Measurements from ENCODE around the gene FCSK.

The FCSK gene

GRCh38 chr16:70453117-70453891 lies 1.1 kb upstream of the FCSK start:
- peak overlapping the region; percentile 75 for H3K4me3 ChIP-seq (ENCODE audit: low read depth, low read length)

GRCh38 chr16:70453892-70454221 lies 538 bp upstream of the FCSK start:
- peak overlapping the region; percentile 75 for H3K4me3 ChIP-seq (ENCODE audit: low read depth, low read length)

GRCh38 chr16:70455910-70456309 lies 1.5 kb downstream of the FCSK start:
- no peak overlapping the region for H3K4me3 ChIP-seq (ENCODE audit: low read depth, low read length)

DNA sequence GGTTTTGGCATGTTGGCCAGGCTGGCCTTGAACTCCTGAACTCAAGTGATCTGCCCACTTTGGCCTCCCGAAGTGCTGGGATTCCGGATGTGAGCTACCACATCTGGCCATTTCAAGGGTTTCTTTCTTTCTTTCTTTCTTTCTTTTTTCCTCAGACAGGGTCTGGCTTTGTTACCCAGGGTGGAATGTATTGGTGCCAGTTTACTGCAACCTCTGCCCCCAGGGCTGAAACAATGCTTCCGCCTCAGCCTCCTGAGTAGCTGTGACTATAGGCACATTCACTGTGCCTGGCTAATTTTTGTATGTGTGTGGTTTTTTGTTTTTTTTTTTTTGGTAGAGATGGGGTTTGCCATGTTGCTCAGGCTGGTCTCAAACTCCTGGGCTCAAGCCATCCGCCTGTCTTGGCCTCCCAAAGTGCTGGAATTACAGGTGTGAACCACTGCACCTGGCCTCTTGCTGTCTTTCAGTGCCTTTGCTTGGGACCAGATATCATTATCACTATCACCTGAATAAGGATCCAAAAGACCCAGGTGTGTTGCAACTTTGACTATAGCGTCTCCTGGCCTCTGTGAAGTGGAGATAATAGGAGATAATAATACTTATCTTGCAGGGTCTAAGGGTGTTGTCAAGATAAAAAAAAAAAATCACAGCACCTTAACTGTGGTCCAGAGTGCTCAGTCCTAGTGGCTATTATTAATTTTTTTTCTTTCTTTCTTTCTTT lies 3.2 kb downstream of the FCSK start:
- no peak overlapping the region for H3K4me3 ChIP-seq (ENCODE audit: low read depth, low read length)

- no peak overlapping the region for H3K4me3 ChIP-seq (ENCODE audit: low read depth, low read length)
Measured at GRCh38 chr16:70460737-70461261, 6.4 kb downstream of the FCSK start.

DNA sequence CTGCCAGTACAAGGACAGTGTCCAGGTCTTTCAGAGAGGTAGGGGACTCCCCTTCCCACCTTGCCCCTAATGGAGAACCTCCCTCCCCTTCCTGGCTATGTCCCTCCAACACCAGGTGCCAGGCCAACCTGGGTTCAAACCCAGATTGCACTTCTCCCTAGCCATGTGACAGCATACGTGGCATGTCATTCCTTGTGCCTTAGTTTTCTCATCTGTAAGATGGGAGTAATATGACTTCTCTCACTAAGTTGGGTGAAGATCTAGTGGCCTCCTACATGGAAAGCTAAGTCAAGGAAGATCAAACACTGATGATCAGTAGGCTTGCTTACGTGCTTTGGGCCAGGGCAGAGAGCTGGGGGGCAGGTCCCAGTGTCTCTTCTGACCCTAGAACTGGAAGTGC lies 8.8 kb downstream of the FCSK start:
- H3K4me3 ChIP-seq (ENCODE audit: low read depth, low read length), result no peak overlapping the region

- H3K4me3 ChIP-seq (ENCODE audit: low read depth, low read length), result no peak overlapping the region
Measured at GRCh38 chr16:70465999-70466804, 11.8 kb downstream of the FCSK start.

DNA sequence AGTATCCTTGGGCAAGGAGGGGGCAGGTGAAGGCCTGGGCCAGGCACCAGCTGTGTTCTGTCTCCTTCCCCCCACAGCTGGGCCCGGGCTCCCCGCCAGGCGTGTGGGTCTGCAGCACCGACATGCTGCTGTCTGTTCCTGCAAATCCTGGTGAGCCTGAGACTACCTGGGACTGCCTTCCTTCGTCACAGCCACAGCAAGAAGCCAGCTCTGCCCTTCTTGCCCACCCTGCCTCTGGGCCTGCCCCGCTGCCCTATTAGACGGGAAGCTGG lies 12.3 kb downstream of the FCSK start:
- H3K4me3 ChIP-seq (ENCODE audit: low read depth, low read length), result no peak overlapping the region

DNA sequence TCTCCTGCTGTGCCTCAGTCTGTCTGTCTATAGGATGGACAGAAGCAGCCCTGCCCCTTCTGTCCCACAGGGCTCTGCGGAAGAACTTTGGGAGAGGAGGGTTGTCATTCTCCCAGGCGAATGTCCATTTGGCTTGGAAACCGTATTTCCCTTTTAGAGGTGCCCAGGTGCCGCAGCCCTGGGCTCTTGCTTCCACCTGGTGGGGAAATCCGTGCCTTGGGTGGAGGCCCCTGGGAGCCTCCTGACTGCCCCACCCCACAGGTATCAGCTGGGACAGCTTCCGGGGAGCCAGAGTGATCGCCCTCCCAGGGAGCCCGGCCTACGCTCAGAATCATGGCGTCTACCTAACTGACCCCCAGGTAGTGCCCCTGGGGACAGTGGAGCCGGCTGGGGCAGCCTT lies 12.7 kb downstream of the FCSK start:
- no peak overlapping the region for H3K4me3 ChIP-seq (ENCODE audit: low read depth, low read length)

GRCh38 chr16:70467608-70468007 lies 13.2 kb downstream of the FCSK start:
- H3K4me3 ChIP-seq (ENCODE audit: low read depth, low read length), result no peak overlapping the region

- H3K4me3 ChIP-seq (ENCODE audit: low read depth, low read length), result no peak overlapping the region
Measured at GRCh38 chr16:70468776-70469525, 14.6 kb downstream of the FCSK start.

GRCh38 chr16:70470141-70470926 lies 15.9 kb downstream of the FCSK start:
- H3K4me3 ChIP-seq (ENCODE audit: low read depth, low read length), result no peak overlapping the region

DNA sequence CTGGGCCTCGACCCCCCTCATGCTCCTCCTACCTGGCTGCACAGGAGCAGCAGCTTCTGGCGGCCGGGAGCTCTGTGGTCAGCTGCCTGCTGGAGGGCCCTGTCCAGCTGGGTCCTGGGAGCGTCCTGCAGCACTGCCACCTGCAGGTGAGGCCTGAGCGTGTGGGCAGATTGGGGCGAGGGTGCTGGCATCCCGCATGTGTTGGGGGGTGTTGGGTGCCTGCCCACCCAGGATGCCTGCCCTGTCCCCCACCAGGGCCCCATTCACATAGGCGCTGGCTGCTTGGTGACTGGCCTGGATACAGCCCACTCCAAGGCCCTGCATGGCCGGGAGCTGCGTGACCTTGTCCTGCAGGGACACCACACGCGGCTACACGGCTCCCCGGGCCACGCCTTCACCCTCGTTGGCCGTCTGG lies 16.5 kb downstream of the FCSK start:
- no peak overlapping the region for H3K4me3 ChIP-seq (ENCODE audit: low read depth, low read length)

- H3K4me3 ChIP-seq (ENCODE audit: low read depth, low read length), result no peak overlapping the region
Measured at GRCh38 chr16:70472786-70473433, 18.5 kb downstream of the FCSK start.

- no peak overlapping the region for H3K4me3 ChIP-seq (ENCODE audit: low read depth, low read length)
Measured at GRCh38 chr16:70473446-70474319, 19.3 kb downstream of the FCSK start.

- no peak overlapping the region for H3K4me3 ChIP-seq (ENCODE audit: low read depth, low read length)
Measured at GRCh38 chr16:70474320-70475053, 20.1 kb downstream of the FCSK start.

DNA sequence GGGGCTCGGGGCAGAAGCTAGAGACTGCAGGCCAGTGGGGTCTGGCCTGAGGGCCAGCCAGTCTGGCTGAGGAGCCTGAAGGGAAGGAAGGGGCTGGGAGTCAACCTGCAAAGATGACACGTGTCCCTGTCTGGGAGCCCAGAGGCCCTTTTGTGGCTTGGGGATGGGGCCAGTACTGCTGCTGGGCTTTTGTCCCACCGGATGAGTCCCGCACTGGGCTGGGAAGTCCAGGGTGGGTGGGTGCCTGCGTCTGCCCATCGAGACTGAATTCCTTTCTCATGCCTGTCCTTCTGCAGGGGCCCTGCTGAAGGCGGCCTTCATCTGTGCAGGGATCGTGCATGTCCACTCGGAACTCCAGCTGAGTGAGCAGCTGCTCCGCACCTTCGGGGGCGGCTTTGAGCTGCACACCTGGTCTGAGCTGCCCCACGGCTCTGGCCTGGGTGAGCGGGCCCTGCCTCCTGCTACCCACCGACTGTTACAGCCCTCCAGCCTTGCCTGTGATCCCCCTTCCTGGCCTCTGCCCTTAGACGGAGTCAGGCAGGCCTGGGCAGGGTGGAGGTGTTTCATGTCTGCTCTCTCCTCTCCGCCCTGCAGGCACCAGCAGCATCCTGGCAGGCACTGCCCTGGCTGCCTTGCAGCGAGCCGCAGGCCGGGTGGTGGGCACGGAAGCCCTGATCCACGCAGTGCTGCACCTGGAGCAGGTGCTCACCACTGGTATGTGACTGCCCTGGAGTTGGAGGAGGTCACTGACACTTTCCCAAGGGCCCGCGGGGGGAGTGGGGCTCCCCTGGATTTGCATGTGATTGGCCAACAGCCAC lies 20.9 kb downstream of the FCSK start:
- no peak overlapping the region for H3K4me3 ChIP-seq (ENCODE audit: low read depth, low read length)

Data from iPS-11a (cell line).